ENCODE measurements around the gene C16orf90. TPM values are rescaled to one million over a fixed set of nuclear protein-coding genes. Genes with fewer than 3 reads are reported as not detected.

The C16orf90 gene
- total RNA-seq, 4 donors from 2014 or later, result not detected

DNA sequence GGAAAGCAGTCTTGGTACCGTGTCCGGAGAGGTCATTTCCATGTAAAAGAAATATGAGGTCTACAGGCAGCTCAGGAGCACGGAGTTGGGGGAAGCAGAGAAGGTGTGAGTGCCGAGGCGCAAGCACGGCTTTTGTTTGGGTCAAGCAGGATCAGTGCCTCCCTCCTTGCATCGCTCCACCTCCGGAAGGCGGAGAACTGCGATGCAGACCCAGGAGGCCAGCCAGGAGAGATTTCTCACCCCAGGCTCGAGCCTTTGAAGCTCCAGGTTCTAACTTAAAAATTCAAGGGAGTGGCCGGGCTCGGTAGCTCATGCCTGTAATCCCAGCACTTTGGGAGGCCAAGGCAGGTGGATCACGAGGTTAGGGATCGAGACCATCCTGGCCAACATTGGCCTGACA is 26.8 kb downstream of the C16orf90 start:
- Histone ChIP-seq H3K27me3 (no peaks in the 10 kb centered on the region), H3K9me3 (no peaks in the 10 kb centered on the region), H3K4me3 (no peak overlapping the region), H3K36me3 (peaks cover 0 to 41% of the 10 kb centered on the region in 2 donors), H3K27ac (no peak overlapping the region), H3K4me1 (peaks cover 0 to 72% (median 18%) of the 10 kb centered on the region in 3 donors)
- TF ChIP-seq POLR2A (IDR thresholded peaks at IDR 0.05) (no peak), POLR2AphosphoS5 (IDR thresholded peaks at IDR 0.05) (no peak), EP300 (IDR thresholded peaks at IDR 0.05) (no peak)
- TF ChIP-seq, protein P1, sequence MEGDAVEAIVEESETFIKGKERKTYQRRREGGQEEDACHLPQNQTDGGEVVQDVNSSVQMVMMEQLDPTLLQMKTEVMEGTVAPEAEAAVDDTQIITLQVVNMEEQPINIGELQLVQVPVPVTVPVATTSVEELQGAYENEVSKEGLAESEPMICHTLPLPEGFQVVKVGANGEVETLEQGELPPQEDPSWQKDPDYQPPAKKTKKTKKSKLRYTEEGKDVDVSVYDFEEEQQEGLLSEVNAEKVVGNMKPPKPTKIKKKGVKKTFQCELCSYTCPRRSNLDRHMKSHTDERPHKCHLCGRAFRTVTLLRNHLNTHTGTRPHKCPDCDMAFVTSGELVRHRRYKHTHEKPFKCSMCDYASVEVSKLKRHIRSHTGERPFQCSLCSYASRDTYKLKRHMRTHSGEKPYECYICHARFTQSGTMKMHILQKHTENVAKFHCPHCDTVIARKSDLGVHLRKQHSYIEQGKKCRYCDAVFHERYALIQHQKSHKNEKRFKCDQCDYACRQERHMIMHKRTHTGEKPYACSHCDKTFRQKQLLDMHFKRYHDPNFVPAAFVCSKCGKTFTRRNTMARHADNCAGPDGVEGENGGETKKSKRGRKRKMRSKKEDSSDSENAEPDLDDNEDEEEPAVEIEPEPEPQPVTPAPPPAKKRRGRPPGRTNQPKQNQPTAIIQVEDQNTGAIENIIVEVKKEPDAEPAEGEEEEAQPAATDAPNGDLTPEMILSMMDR (IDR thresholded peaks at IDR 0.05), result no peak
- WGBS, 2 donors (ENCODE audit: low coverage in 1 of 2), result 45% methylated on average over 6 of the region's 15 CpGs; no CpG with 5 or more reads in 1 of the 2 donors
- ATAC-seq, result no peak

- Histone ChIP-seq H3K4me1 (peaks cover 0 to 78% (median 18%) of the 10 kb centered on the region in 3 donors), H3K4me3 (no peak overlapping the region)
These were observed 27.4 kb downstream of the C16orf90 start for GRCh38 chr16:3467921-3468320.

GRCh38 chr16:3467182-3467581 is 28.1 kb downstream of the C16orf90 start:
- Histone ChIP-seq H3K4me3 (no peak overlapping the region), H3K4me1 (peaks cover 0 to 85% (median 18%) of the 10 kb centered on the region in 3 donors), H3K27ac (no peak overlapping the region), H3K9me3 (no peaks in the 10 kb centered on the region), H3K27me3 (no peaks in the 10 kb centered on the region), H3K36me3 (peaks cover 0 to 31% of the 10 kb centered on the region in 2 donors)
- no peak for ATAC-seq
- TF ChIP-seq POLR2AphosphoS5 (IDR thresholded peaks at IDR 0.05) (no peak), EP300 (IDR thresholded peaks at IDR 0.05) (no peak), POLR2A (IDR thresholded peaks at IDR 0.05) (no peak)
- TF ChIP-seq, protein P1 (IDR thresholded peaks at IDR 0.05), result no peak
- WGBS, 2 donors (ENCODE audit: low coverage in 1 of 2), result 84 to 100% methylated on average over 1 to 5 of the region's 8 CpGs

More at GRCh38 chr16:3467921-3468320, 27.4 kb downstream of the C16orf90 start:
- 82 to 83% methylated on average over 1 to 2 of the region's 4 CpGs for WGBS, 2 donors (ENCODE audit: low coverage in 1 of 2)
- H3K27ac ChIP-seq, result no peak overlapping the region
- TF ChIP-seq, protein P1 (IDR thresholded peaks at IDR 0.05), result no peak
- TF ChIP-seq EP300 (IDR thresholded peaks at IDR 0.05) (no peak), POLR2AphosphoS5 (IDR thresholded peaks at IDR 0.05) (no peak), POLR2A (IDR thresholded peaks at IDR 0.05) (no peak)
- H3K36me3 ChIP-seq, result peaks cover 0 to 35% of the 10 kb centered on the region in 2 donors
- H3K27me3 ChIP-seq, result no peaks in the 10 kb centered on the region
- no peak for ATAC-seq
- H3K9me3 ChIP-seq, result no peaks in the 10 kb centered on the region

GRCh38 chr16:3465911-3466584 is 29.2 kb downstream of the C16orf90 start:
- H3K9me3 ChIP-seq, result no peaks in the 10 kb centered on the region
- WGBS, 2 donors (ENCODE audit: low coverage in 1 of 2), result 80 to 81% methylated on average over 7 to 8 of the region's 21 CpGs
- no peak overlapping the region for H3K4me3 ChIP-seq
- H3K27ac ChIP-seq, result no peak overlapping the region
- H3K27me3 ChIP-seq, result no peaks in the 10 kb centered on the region
- H3K4me1 ChIP-seq, result peaks cover 2 to 96% (median 21%) of the 10 kb centered on the region in 3 donors
- H3K36me3 ChIP-seq, result peaks cover 0 to 27% of the 10 kb centered on the region in 2 donors
- no peak for ATAC-seq
- TF ChIP-seq EP300 (IDR thresholded peaks at IDR 0.05) (no peak), POLR2A (IDR thresholded peaks at IDR 0.05) (no peak), POLR2AphosphoS5 (IDR thresholded peaks at IDR 0.05) (no peak)
- TF ChIP-seq, protein P1 (IDR thresholded peaks at IDR 0.05), result no peak

DNA sequence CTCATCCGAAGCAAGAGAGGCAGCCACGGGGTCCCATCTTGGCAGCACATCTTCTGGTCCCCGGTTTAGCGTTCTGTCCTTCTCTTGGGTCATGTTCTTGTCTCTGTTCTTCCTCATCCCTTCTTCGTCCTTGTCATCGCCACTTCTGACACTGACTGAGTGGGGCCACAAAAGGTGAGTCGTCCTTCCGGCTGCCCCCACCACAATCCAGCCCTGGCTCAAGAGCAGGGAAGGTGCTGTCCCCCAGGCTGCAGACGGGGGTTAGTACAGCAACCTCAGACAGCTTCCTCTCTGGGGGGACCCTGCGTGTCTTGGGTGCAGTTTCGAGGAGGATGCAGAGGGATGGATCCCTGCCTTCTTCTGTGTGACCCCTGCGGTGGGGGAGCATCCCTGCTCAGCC is 30.0 kb downstream of the C16orf90 start:
- WGBS, 2 donors (ENCODE audit: low coverage in 1 of 2), result 81 to 96% methylated on average over 3 to 8 of the region's 12 CpGs
- H3K9me3 ChIP-seq, result no peaks in the 10 kb centered on the region
- TF ChIP-seq POLR2A (IDR thresholded peaks at IDR 0.05) (no peak), EP300 (IDR thresholded peaks at IDR 0.05) (no peak), POLR2AphosphoS5 (IDR thresholded peaks at IDR 0.05) (no peak)
- TF ChIP-seq, protein P1 (IDR thresholded peaks at IDR 0.05), result no peak
- H3K4me3 ChIP-seq, result no peak overlapping the region
- H3K27ac ChIP-seq, result no peak overlapping the region
- H3K4me1 ChIP-seq, result peaks cover 2 to 98% (median 26%) of the 10 kb centered on the region in 3 donors
- ATAC-seq, result no peak
- H3K27me3 ChIP-seq, result no peaks in the 10 kb centered on the region
- H3K36me3 ChIP-seq, result peaks cover 0 to 27% of the 10 kb centered on the region in 2 donors
